HepG2 (cell line): ENCODE measurements around the gene PDE1C. TPM values are rescaled to one million over a fixed set of nuclear protein-coding genes. Genes with fewer than 3 reads are reported as not detected.

Source experiments
- ATAC-seq: fragments of 200-7000 bp; cut with Tn5 transposase; 3 replicates; pipeline ENCODE4 v1.9.1; 2020; ENCODE audit warnings: mild to moderate bottlenecking, moderate library complexity
- BruUV-seq: library from RNA; stranded (reverse); fragments of 400-500 nt; replicated peaks from 2 replicates; lab custom pipeline; 2021; lab: Mats Ljungman, UMichigan
- CTCF ChIA-PET: fragments of 300-600 bp; formaldehyde crosslinking; extraction: SDS; loops from one replicate; lab custom pipeline; 2021; ENCODE audit warnings: low total read pairs, inconsistent platforms, low intra/inter-chr PET ratio; lab: Yijun Ruan, JAX
- POLR2A ChIA-PET: fragments of 350-600 bp; sonication (Branson Sonifier 250); formaldehyde crosslinking; loops from one replicate; lab custom pipeline; 2020; ENCODE audit warnings: antibody characterized with exemption, inconsistent platforms; lab: Yijun Ruan, JAX
- DNase-seq: peaks from one replicate; pipeline ENCODE4 v3.0.0-alpha.2; 2015; ENCODE audit warnings: low spot score
- FAIRE-seq: peaks from 3 replicates; lab custom pipeline; 2011; peaks lifted over from hg19 to GRCh38; lab: Jason Lieb, UNC
- H2AFZ ChIP-seq: one replicate; pipeline ENCODE4 v1.6.1; 2011; ENCODE audit warnings: low read length, inconsistent platforms
- H3K27ac ChIP-seq: fragments of 300-600 bp; 3 replicates; pipeline ENCODE4 v1.8.0; 2011; ENCODE audit warnings: mixed run types, mild to moderate bottlenecking, mixed read lengths, low read length, inconsistent platforms; ENCODE audit not compliant: insufficient read depth; ENCODE audit errors: extremely low read length
- H3K27me3 ChIP-seq, 2 experiments: fragments of 200-600 bp in 1 of 2; 2 replicates in 1 of 2; 3 replicates in 1 of 2; pipeline versions ENCODE4 v1.6.0 to v1.8.0; 2011; ENCODE audit warnings: low read length in 2 of 2, mild to moderate bottlenecking in 2 of 2, moderate library complexity in 2 of 2, inconsistent platforms in 1 of 2; ENCODE audit not compliant: insufficient read depth in 2 of 2, control insufficient read depth in 1 of 2
- H3K36me3 ChIP-seq, 2 experiments: fragments of 200-600 bp in 1 of 2; replicated peaks in 1 of 2; 2 replicates in 1 of 2; 3 replicates in 1 of 2; pipeline versions ENCODE4 v1.5.1 to v1.8.0; 2011; ENCODE audit warnings: low read length in 2 of 2, inconsistent platforms in 1 of 2; ENCODE audit not compliant: insufficient read depth in 2 of 2, control insufficient read depth in 1 of 2
- H3K4me1 ChIP-seq: 2 replicates; pipeline ENCODE4 v1.5.1; 2012; ENCODE audit warnings: low read length, inconsistent platforms; ENCODE audit not compliant: insufficient read depth
- H3K4me2 ChIP-seq: 2 replicates; pipeline ENCODE4 v1.6.0; 2011; ENCODE audit warnings: low read depth, low read length, inconsistent platforms
- H3K4me3 ChIP-seq, 3 experiments: fragments of 200-600 bp in 1 of 3; sonication (generic), shearing (Covaris generic) in 1 of 3; replicated peaks in 1 of 3; 2 replicates each; pipeline ENCODE4 v1.5.1; 2011 to 2016; ENCODE audit warnings: low read length in 3 of 3, inconsistent platforms in 2 of 3, low read depth in 2 of 3, mild to moderate bottlenecking in 2 of 3, control low read depth in 1 of 3, mixed read lengths in 1 of 3; ENCODE audit not compliant: insufficient read depth in 1 of 3
- H3K79me2 ChIP-seq: one replicate; pipeline ENCODE4 v1.6.1; 2011; ENCODE audit warnings: low read length, inconsistent platforms; ENCODE audit not compliant: insufficient read depth
- H3K9ac ChIP-seq: 2 replicates; pipeline ENCODE4 v1.6.0; 2011; ENCODE audit warnings: mild to moderate bottlenecking, low read depth, low read length, inconsistent platforms; ENCODE audit not compliant: insufficient read depth
- H3K9me3 ChIP-seq: 2 replicates; pipeline ENCODE4 v1.5.1; 2012; ENCODE audit warnings: mild to moderate bottlenecking, low read length
- H4K20me1 ChIP-seq: 2 replicates; pipeline ENCODE4 v1.6.0; 2011; ENCODE audit warnings: inconsistent platforms, mild to moderate bottlenecking, low read length, moderate library complexity; ENCODE audit not compliant: insufficient read depth
- CENPBD1 ChIP-seq: sonication (generic); formaldehyde crosslinking; IDR thresholded peaks from 2 replicates; pipeline ENCODE4 v1.8.0; 2022; ENCODE audit warnings: missing genetic modification reagents, low read depth, mild to moderate bottlenecking, borderline replicate concordance
- CHD2 ChIP-seq: IDR thresholded peaks from 2 replicates; pipeline ENCODE4 v1.6.1; 2011; ENCODE audit warnings: low read depth, low read length, improper control_type of control experiment
- HOMEZ ChIP-seq: IDR thresholded peaks from 2 replicates; pipeline ENCODE4 v1.6.1; 2016; ENCODE audit warnings: low read depth
- SIN3A ChIP-seq: IDR thresholded peaks from 2 replicates; pipeline ENCODE4 v1.6.1; 2011; ENCODE audit warnings: low read depth, mild to moderate bottlenecking, control low read depth, low read length, borderline replicate concordance
- ZKSCAN8 ChIP-seq: IDR thresholded peaks from 2 replicates; pipeline ENCODE4 v1.6.1; 2016; ENCODE audit warnings: borderline replicate concordance, missing genetic modification reagents, missing compliant biosample characterization
- WGBS: methylation state at CpG from one replicate; pipeline ENCODE4 v1.1.6; 2017; ENCODE audit warnings: low lambda C conversion rate; 5-methylcytosine and 5-hydroxymethylcytosine counted together
- in situ Hi-C: cut with HindIII; loops from 2 replicates; pipeline ENCODE4 v1.10.0; 2017; ENCODE audit warnings: low pct_unique_long_range_greater_than_20kb; ENCODE audit not compliant: extremely low pct_ligation_motif_present
- intact Hi-C: fragments of 100-400 bp; cut with micrococcal nuclease; formaldehyde crosslinking; loops from one replicate; pipeline ENCODE4 v1.10.0; 2022; ENCODE audit not compliant: unreplicated experiment
- polyA plus RNA-seq, 8 experiments: library from polyadenylated mRNA; depleted of rRNA in 3 of 8; stranded (reverse) in 7 of 8; unstranded in 1 of 8; fragments of >200 nt; fragmentation: Illumina TruSeq in 4 of 8; extraction: Trizol in 4 of 8; gene quantifications; 2 replicates each; pipeline versions ENCODE4 v1.2.1 to v1.2.3, GENCODE V29; 2011 to 2016; ENCODE audit warnings: low read depth in 4 of 8, missing spikeins in 1 of 8, mixed read lengths in 1 of 8; ENCODE audit not compliant: insufficient read depth in 1 of 8
- total RNA-seq, 5 experiments: library from RNA; depleted of rRNA; stranded (reverse); fragments of >200 nt; fragmentation: Illumina TruSeq; extraction: Trizol; gene quantifications; 2 replicates each; pipeline ENCODE4 v1.2.3, GENCODE V29; 2016; ENCODE audit warnings: low read depth in 1 of 5
- TF ChIP-seq, protein P1 (sequence below): sonication (generic); formaldehyde crosslinking; IDR thresholded peaks from 2 replicates; pipeline ENCODE4 v1.8.1; 2023; ENCODE audit warnings: missing genetic modification reagents, inconsistent platforms, borderline replicate concordance
- TF ChIP-seq, protein P2 (sequence below): sonication (generic); formaldehyde crosslinking; IDR thresholded peaks from 2 replicates; pipeline ENCODE4 v1.4.0; 2020; ENCODE audit warnings: missing genetic modification reagents

PDE1C gene
- total and polyA plus RNA-seq, 2 of the 13 experiments (the other 11 are each of a cell fraction or from before 2014, with no cell fraction given), result not detected

DNA sequence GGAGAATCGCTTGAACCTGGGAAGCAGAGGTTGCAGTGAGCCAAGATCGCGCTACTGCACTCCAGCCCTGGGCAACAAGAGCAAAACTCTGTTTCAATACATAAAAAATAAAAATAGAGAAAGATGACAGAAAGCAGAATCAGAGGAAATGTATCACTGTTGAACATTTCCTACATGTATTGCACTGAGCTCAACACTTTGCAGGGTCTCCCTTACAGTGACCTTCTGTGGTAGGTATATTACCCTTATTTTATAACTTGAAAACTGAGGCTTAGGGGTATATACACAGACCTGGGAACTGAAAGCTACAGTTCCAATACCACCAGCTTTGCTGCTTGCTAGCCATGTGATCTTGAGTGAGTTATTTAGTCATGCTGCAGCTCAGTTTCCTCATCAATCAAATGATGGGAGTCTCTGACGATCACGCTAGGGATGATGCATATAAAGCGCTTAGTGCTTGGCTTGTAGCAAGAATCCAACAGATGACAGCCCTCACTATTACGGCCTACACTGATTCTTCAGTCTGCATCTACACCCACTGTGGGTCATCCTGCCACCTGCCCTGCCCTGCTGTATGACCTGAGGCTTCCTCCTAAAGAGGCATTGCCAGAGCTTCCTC, 99.0 kb downstream of the PDE1C start:
- Histone ChIP-seq H3K27ac (no peak overlapping the region), H3K36me3 (no peaks in the 10 kb centered on the region), H3K4me1 (no peaks in the 10 kb centered on the region), H3K9me3 (no peaks in the 10 kb centered on the region), H3K4me3 (no peak overlapping the region), H2AFZ (no peak overlapping the region), H3K9ac (no peak overlapping the region), H3K79me2 (no peaks in the 10 kb centered on the region), H3K27me3 (no peaks in the 10 kb centered on the region), H4K20me1 (no peaks in the 10 kb centered on the region), H3K4me2 (no peak overlapping the region)
- intact Hi-C loops, result no loop called here
- 13% methylated on average over 7 of the region's 7 CpGs for WGBS
- FAIRE-seq (no peak), ATAC-seq (no peak), DNase-seq (no peak)
- in situ Hi-C loops, result no loop called here
- TF ChIP-seq CENPBD1 (CRISPR knock-in tag) (no peak), ZKSCAN8 (CRISPR knock-in tag) (no peak), SIN3A (no peak), CHD2 (no peak), HOMEZ (no peak)
- TF ChIP-seq, protein P1, sequence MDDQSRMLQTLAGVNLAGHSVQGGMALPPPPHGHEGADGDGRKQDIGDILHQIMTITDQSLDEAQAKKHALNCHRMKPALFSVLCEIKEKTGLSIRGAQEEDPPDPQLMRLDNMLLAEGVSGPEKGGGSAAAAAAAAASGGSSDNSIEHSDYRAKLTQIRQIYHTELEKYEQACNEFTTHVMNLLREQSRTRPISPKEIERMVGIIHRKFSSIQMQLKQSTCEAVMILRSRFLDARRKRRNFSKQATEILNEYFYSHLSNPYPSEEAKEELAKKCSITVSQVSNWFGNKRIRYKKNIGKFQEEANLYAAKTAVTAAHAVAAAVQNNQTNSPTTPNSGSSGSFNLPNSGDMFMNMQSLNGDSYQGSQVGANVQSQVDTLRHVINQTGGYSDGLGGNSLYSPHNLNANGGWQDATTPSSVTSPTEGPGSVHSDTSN (CRISPR knock-in tag), result no peak
- TF ChIP-seq, protein P2, sequence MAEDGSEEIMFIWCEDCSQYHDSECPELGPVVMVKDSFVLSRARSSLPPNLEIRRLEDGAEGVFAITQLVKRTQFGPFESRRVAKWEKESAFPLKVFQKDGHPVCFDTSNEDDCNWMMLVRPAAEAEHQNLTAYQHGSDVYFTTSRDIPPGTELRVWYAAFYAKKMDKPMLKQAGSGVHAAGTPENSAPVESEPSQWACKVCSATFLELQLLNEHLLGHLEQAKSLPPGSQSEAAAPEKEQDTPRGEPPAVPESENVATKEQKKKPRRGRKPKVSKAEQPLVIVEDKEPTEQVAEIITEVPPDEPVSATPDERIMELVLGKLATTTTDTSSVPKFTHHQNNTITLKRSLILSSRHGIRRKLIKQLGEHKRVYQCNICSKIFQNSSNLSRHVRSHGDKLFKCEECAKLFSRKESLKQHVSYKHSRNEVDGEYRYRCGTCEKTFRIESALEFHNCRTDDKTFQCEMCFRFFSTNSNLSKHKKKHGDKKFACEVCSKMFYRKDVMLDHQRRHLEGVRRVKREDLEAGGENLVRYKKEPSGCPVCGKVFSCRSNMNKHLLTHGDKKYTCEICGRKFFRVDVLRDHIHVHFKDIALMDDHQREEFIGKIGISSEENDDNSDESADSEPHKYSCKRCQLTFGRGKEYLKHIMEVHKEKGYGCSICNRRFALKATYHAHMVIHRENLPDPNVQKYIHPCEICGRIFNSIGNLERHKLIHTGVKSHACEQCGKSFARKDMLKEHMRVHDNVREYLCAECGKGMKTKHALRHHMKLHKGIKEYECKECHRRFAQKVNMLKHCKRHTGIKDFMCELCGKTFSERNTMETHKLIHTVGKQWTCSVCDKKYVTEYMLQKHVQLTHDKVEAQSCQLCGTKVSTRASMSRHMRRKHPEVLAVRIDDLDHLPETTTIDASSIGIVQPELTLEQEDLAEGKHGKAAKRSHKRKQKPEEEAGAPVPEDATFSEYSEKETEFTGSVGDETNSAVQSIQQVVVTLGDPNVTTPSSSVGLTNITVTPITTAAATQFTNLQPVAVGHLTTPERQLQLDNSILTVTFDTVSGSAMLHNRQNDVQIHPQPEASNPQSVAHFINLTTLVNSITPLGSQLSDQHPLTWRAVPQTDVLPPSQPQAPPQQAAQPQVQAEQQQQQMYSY (CRISPR knock-in tag), result no peak
- ChIA-PET CTCF (no interaction called here), POLR2A (no interaction called here)
- BruUV-seq, result no TSS peak
